SH-SY5Y (cell line): Measurements from ENCODE around the gene JAK2.

Experiments
- GATA2 ChIP-seq: IDR thresholded peaks from 2 replicates; pipeline ENCODE4 v1.6.1; 2011; ENCODE audit warnings: mild to moderate bottlenecking, low read depth, low read length
- GATA3 ChIP-seq: IDR thresholded peaks from 2 replicates; pipeline ENCODE4 v1.6.1; 2011; ENCODE audit warnings: low read depth, mild to moderate bottlenecking, low read length, moderate library complexity

DNA sequence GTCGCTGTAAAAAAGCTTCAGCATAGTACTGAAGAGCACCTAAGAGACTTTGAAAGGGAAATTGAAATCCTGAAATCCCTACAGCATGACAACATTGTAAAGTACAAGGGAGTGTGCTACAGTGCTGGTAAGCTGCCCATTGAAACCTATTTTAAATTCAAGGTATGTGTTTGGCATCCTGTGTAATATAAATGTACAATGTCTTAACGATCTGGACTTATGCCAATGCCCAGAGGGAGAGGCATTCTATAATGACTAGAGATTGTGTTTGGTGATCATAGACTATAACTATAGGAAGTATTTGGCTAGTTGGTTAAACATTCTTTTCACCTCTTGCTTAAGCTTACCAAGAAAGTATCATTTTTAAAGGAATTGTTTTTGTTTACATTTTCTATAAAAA, 104.7 kb downstream of the JAK2 start:
- no peak for TF ChIP-seq GATA2
- TF ChIP-seq GATA3: no peak
